Measurements from ENCODE around the gene ZBTB43.

GRCh38 chr9:126802318-126803059 lies 2.4 kb upstream of the ZBTB43 start:
- TF ChIP-seq POLR2A (IDR thresholded peaks at IDR 0.05) = no peak
- no peak for TF ChIP-seq CTCF (IDR thresholded peaks at IDR 0.05)

All from sigmoid colon (tissue), 3 donors.